Gastroesophageal sphincter (tissue), 3 donors: Measurements from ENCODE around the gene FAM171A2.

Experiments used
- CTCF ChIP-seq, 4 experiments: fragments of 200-600 bp in 2 of 4; fragments of 450-650 bp in 2 of 4; sonication (generic) in 1 of 4; IDR thresholded peaks; one replicate each; pipeline ENCODE4 v1.5.1; 2017 to 2019; ENCODE audit warnings: antibody characterized with exemption in 4 of 4, mild to moderate bottlenecking in 2 of 4, moderate library complexity in 2 of 4
- EP300 ChIP-seq: sonication (generic); formaldehyde crosslinking; IDR thresholded peaks from one replicate; pipeline ENCODE4 v1.6.1; 2017; ENCODE audit warnings: antibody characterized with exemption, mild to moderate bottlenecking

GRCh38 chr17:44324571-44325275, 38.9 kb downstream of the FAM171A2 start, which contains the start of gene SLC25A39:
- TF ChIP-seq EP300: no peak
- no peak for TF ChIP-seq CTCF (IDR thresholded peaks at IDR 0.05)
